OCI-LY7 (cell line): ENCODE data around the gene SPATA31D3.

Experiments
- CTCF ChIP-seq: fragments of 200-600 bp; sonication (generic); conservative IDR thresholded peaks from 2 replicates; pipeline ENCODE4 v1.5.1; 2014; ENCODE audit warnings: mild to moderate bottlenecking, antibody characterized with exemption, low read length, moderate library complexity, mixed read lengths
- EZH2phosphoT487 ChIP-seq: fragments of 200-600 bp; sonication (generic); IDR thresholded peaks from 2 replicates; pipeline ENCODE4 v1.6.1; 2018; ENCODE audit warnings: low read depth, borderline replicate concordance, mild to moderate bottlenecking, mixed run types, antibody characterized with exemption, low read length, moderate library complexity, mixed read lengths

GRCh38 chr9:81955625-81956024 is 12.3 kb downstream of the SPATA31D3 start:
- no peak for TF ChIP-seq CTCF
- TF ChIP-seq EZH2phosphoT487: no peak
